Measurements from ENCODE around the gene STIMATE.

DNA sequence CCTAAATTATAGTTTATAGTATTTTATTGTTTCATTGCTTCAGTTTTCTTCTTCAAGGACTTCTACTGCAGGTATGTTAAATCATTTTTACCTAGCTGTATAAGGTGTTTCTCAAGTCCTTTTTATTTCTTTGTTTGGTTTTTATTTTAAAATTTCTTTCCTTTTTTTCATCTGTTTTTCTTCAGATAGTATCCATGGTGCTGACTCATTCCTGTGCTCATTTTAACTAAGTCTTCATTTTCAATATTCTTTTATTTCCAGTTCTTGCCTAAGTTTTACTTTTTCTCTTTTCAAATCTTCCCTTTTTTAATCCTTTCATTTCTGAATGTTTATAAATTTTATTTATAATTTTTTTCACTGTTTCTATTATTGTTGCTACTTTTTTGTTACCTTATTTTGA, 42.3 kb upstream of the STIMATE start:
- TF ChIP-seq, protein P1, sequence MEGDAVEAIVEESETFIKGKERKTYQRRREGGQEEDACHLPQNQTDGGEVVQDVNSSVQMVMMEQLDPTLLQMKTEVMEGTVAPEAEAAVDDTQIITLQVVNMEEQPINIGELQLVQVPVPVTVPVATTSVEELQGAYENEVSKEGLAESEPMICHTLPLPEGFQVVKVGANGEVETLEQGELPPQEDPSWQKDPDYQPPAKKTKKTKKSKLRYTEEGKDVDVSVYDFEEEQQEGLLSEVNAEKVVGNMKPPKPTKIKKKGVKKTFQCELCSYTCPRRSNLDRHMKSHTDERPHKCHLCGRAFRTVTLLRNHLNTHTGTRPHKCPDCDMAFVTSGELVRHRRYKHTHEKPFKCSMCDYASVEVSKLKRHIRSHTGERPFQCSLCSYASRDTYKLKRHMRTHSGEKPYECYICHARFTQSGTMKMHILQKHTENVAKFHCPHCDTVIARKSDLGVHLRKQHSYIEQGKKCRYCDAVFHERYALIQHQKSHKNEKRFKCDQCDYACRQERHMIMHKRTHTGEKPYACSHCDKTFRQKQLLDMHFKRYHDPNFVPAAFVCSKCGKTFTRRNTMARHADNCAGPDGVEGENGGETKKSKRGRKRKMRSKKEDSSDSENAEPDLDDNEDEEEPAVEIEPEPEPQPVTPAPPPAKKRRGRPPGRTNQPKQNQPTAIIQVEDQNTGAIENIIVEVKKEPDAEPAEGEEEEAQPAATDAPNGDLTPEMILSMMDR (IDR thresholded peaks at IDR 0.05; ENCODE audit: low read length) = no peak
- no peak for TF ChIP-seq EZH2 (IDR thresholded peaks at IDR 0.05; ENCODE audit: borderline replicate concordance, low read length)
